GM12878 (cell line): ENCODE measurements around the gene GMDS. TPM values are rescaled to one million over a fixed set of nuclear protein-coding genes. Genes with fewer than 3 reads are reported as not detected.

Experiments
- ATAC-seq: fragments of 200-7000 bp; cut with Tn5 transposase; 3 replicates; pipeline ENCODE4 v1.9.1; 2020; ENCODE audit warnings: mild to moderate bottlenecking, moderate library complexity
- BruUV-seq: library from RNA; stranded (reverse); fragments of 400-500 nt; replicated peaks from 2 replicates; lab custom pipeline; 2021; lab: Mats Ljungman, UMichigan
- CTCF ChIA-PET: fragments of 300-600 bp; sonication (Branson Sonifier 250); formaldehyde crosslinking; extraction: SDS; loops from one replicate; lab custom pipeline; 2021; ENCODE audit warnings: inconsistent platforms; lab: Yijun Ruan, JAX
- POLR2A ChIA-PET: fragments of 350-600 bp; formaldehyde crosslinking; extraction: SDS; loops from one replicate; lab custom pipeline; 2021; ENCODE audit warnings: inconsistent platforms; lab: Charles Lee
- RAD21 ChIA-PET: fragments of 300-600 bp; sonication (Branson Sonifier 250); formaldehyde crosslinking; loops from one replicate; lab custom pipeline; 2023; ENCODE audit warnings: antibody characterized with exemption; ENCODE audit not compliant: unreplicated experiment; lab: Charles Lee
- SMC1A ChIA-PET: fragments of 300-600 bp; sonication (Branson Sonifier 250); formaldehyde crosslinking; loops from one replicate; lab custom pipeline; 2023; ENCODE audit not compliant: unreplicated experiment, uncharacterized antibody; lab: Charles Lee
- DNase-seq: peaks from one replicate; pipeline ENCODE4 v3.0.0-alpha.2; 2011; ENCODE audit warnings: low read depth, low spot score
- FAIRE-seq: peaks from 3 replicates; lab custom pipeline; 2011; peaks lifted over from hg19 to GRCh38; lab: Jason Lieb, UNC
- H2AFZ ChIP-seq: 2 replicates; pipeline ENCODE4 v1.6.0; 2011; ENCODE audit warnings: low read depth, low read length, control low read depth; ENCODE audit not compliant: control insufficient read depth
- H3K27ac ChIP-seq: 2 replicates; pipeline ENCODE4 v1.5.1; 2011; ENCODE audit warnings: control low read depth; ENCODE audit not compliant: control insufficient read depth, insufficient read depth
- H3K27me3 ChIP-seq, 2 experiments: replicated peaks in 1 of 2; 2 replicates each; pipeline versions ENCODE4 v1.6.0 to v1.6.1; 2011; ENCODE audit warnings: low read length in 1 of 2; ENCODE audit not compliant: control insufficient read depth in 2 of 2, insufficient read depth in 2 of 2
- H3K36me3 ChIP-seq, 2 experiments: 2 replicates each; pipeline ENCODE4 v1.5.1; 2011; ENCODE audit warnings: low read length in 1 of 2; ENCODE audit not compliant: control insufficient read depth in 2 of 2, insufficient read depth in 2 of 2
- H3K4me1 ChIP-seq: 2 replicates; pipeline ENCODE4 v1.6.1; 2011; ENCODE audit warnings: mild to moderate bottlenecking, low read length, moderate library complexity, mixed read lengths; ENCODE audit not compliant: control insufficient read depth, insufficient read depth
- H3K4me2 ChIP-seq: 2 replicates; pipeline ENCODE4 v1.6.0; 2011; ENCODE audit warnings: control low read depth; ENCODE audit not compliant: control insufficient read depth, insufficient read depth
- H3K4me3 ChIP-seq: fragments of 200-600 bp; sonication (generic); 2 replicates; pipeline ENCODE4 v1.5.1; 2016
- H3K79me2 ChIP-seq: 2 replicates; pipeline ENCODE4 v1.6.0; 2011; ENCODE audit warnings: low read length; ENCODE audit not compliant: control insufficient read depth, insufficient read depth
- H3K9ac ChIP-seq: 2 replicates; pipeline ENCODE4 v1.8.0; 2011; ENCODE audit warnings: low read length, control low read depth, mixed read lengths; ENCODE audit not compliant: control insufficient read depth, insufficient read depth
- H3K9me3 ChIP-seq: replicated peaks from 3 replicates; pipeline ENCODE4 v1.5.1; 2011; ENCODE audit warnings: mild to moderate bottlenecking, low read length; ENCODE audit not compliant: control insufficient read depth, insufficient read depth
- H4K20me1 ChIP-seq: 2 replicates; pipeline ENCODE4 v1.6.0; 2011; ENCODE audit not compliant: control insufficient read depth, insufficient read depth
- DPF2 ChIP-seq: fragments of 450-650 bp; IDR thresholded peaks from 2 replicates; pipeline ENCODE4 v1.6.1; 2017; ENCODE audit warnings: mild to moderate bottlenecking
- E2F4 ChIP-seq: IDR thresholded peaks from 2 replicates; pipeline ENCODE4 v1.6.1; 2012; ENCODE audit warnings: low read depth, low read length, improper control_type of control experiment
- EZH2 ChIP-seq: IDR thresholded peaks from 2 replicates; pipeline ENCODE4 v1.6.1; 2012; ENCODE audit warnings: low read depth, mild to moderate bottlenecking, control low read depth, inconsistent platforms, low read length, borderline replicate concordance; ENCODE audit not compliant: control insufficient read depth
- IKZF2 ChIP-seq, 2 experiments: fragments of 450-650 bp; IDR thresholded peaks; 2 replicates each; pipeline ENCODE4 v1.6.1; 2017; ENCODE audit warnings: mild to moderate bottlenecking in 2 of 2, moderate library complexity in 2 of 2
- KDM1A ChIP-seq: fragments of 200-600 bp; sonication (generic); IDR thresholded peaks from 2 replicates; pipeline ENCODE4 v1.6.1; 2016; ENCODE audit warnings: borderline replicate concordance
- MTA2 ChIP-seq: fragments of 450-650 bp; IDR thresholded peaks from 2 replicates; pipeline ENCODE4 v1.6.1; 2016; ENCODE audit warnings: low read depth, mild to moderate bottlenecking, moderate library complexity
- NR2C2 ChIP-seq: IDR thresholded peaks from 2 replicates; pipeline ENCODE4 v1.6.1; 2011; ENCODE audit warnings: borderline replicate concordance, low read depth; ENCODE audit not compliant: control insufficient read depth, insufficient read length
- PAX5 ChIP-seq: IDR thresholded peaks from 2 replicates; pipeline ENCODE4 v1.6.1; 2011; ENCODE audit warnings: low read depth, low read length, borderline replicate concordance
- POLR2A ChIP-seq: IDR thresholded peaks from 2 replicates; pipeline ENCODE4 v1.6.1; 2011; ENCODE audit warnings: low read depth, mild to moderate bottlenecking, low read length
- POLR2AphosphoS2 ChIP-seq: IDR thresholded peaks from 2 replicates; pipeline ENCODE4 v1.6.1; 2011; ENCODE audit warnings: low read depth, mild to moderate bottlenecking, low read length, improper control_type of control experiment, moderate library complexity
- TAF1 ChIP-seq: IDR thresholded peaks from 2 replicates; pipeline ENCODE4 v1.6.1; 2011; ENCODE audit warnings: mild to moderate bottlenecking, low read depth, low read length, borderline replicate concordance
- YBX1 ChIP-seq: fragments of 450-650 bp; IDR thresholded peaks from 2 replicates; pipeline ENCODE4 v1.6.1; 2016; ENCODE audit warnings: antibody characterized with exemption
- ZBTB4 ChIP-seq: fragments of 450-650 bp; formaldehyde crosslinking; IDR thresholded peaks from 2 replicates; pipeline ENCODE4 v1.4.0; 2022; ENCODE audit warnings: mild to moderate bottlenecking, moderate library complexity
- WGBS: methylation state at CpG from one replicate; pipeline ENCODE4 v1.1.6; 2016; ENCODE audit warnings: low lambda C conversion rate; ENCODE audit not compliant: insufficient replicate concordance, insufficient coverage; ENCODE audit errors: missing lambda C conversion rate; 5-methylcytosine and 5-hydroxymethylcytosine counted together
- in situ Hi-C: fragments of 300-500 bp; cut with MboI; formaldehyde crosslinking; loops from 9 replicates; pipeline ENCODE4 v1.14.3; 2018; ENCODE audit warnings: mixed read lengths
- intact Hi-C: fragments of 100-400 bp; cut with micrococcal nuclease; formaldehyde crosslinking; loops from one replicate; pipeline ENCODE4 v1.14.2; 2022; ENCODE audit not compliant: unreplicated experiment
- polyA plus RNA-seq, 11 experiments: library from polyadenylated mRNA; depleted of rRNA in 4 of 11; unstranded in 6 of 11; stranded (reverse) in 5 of 11; fragments of >200 nt; fragmentation: Nextera tagmentation in 4 of 11; fragmentation: Illumina TruSeq in 1 of 11; extraction: Ambion mirVana in 4 of 11; extraction: Trizol in 1 of 11; gene quantifications; 1 replicate in 1 of 11; 2 replicates in 10 of 11; pipeline versions ENCODE4 v1.2.1 to v1.2.3, GENCODE V29; 2011 to 2016; ENCODE audit warnings: inconsistent platforms in 2 of 11, missing spikeins in 2 of 11, low read depth in 1 of 11
- total RNA-seq, 4 experiments: library from RNA; depleted of rRNA in 3 of 4; stranded (reverse); fragments of >200 nt in 3 of 4; fragmentation: Illumina TruSeq in 1 of 4; extraction: Trizol in 1 of 4; gene quantifications; 2 replicates each; pipeline versions ENCODE4 v1.2.1 to v1.2.3, GENCODE V29; 2013 to 2021
- TF ChIP-seq, protein P1 (sequence below): IDR thresholded peaks from 2 replicates; pipeline ENCODE4 v1.6.1; 2012; ENCODE audit warnings: low read length, inconsistent platforms

Gene GMDS
- total and polyA plus RNA-seq, 10 of the 15 experiments (the other 5 are each of a cell fraction or from before 2014, with no cell fraction given) = 0.61 to 53.8 (median 29.3) TPM

GRCh38 chr6:2232445-2232844 is 13.0 kb downstream of the GMDS start (continued):
- TF ChIP-seq IKZF2 (IDR thresholded peaks at IDR 0.05) = 0 out of 4 replicates have a peak, but pooled peaks of 1 of the 2 experiments have one; percentile 41
- TF ChIP-seq, protein P1, sequence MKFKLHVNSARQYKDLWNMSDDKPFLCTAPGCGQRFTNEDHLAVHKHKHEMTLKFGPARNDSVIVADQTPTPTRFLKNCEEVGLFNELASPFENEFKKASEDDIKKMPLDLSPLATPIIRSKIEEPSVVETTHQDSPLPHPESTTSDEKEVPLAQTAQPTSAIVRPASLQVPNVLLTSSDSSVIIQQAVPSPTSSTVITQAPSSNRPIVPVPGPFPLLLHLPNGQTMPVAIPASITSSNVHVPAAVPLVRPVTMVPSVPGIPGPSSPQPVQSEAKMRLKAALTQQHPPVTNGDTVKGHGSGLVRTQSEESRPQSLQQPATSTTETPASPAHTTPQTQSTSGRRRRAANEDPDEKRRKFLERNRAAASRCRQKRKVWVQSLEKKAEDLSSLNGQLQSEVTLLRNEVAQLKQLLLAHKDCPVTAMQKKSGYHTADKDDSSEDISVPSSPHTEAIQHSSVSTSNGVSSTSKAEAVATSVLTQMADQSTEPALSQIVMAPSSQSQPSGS = peak; percentile 37; the same call in 1 of the 2 replicates
- TF ChIP-seq POLR2A = peak; percentile 53
- peak; percentile 98 for TF ChIP-seq PAX5
- no peak for TF ChIP-seq YBX1
- TF ChIP-seq MTA2 = 0 out of 2 replicates have a peak, but pooled peaks have one; percentile 14

DNA sequence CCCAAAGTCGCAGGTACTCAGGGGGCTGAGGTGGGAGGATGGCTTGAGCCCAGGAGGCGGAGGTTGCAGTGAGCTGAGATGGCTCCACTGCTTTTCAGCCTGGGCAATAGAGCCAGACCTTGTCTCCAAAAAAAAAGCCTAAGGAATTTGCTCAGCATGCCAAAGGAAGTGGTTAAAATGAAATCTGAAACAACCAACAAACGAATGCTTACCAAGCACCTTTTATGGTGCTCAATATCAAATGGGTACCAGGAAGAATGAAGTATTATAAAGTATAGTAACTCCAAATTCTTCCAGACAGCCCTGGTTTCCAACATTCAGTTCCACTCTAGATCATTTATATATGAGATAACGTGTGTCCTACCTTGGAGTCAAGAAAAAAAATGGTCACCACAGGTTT is 14.0 kb downstream of the GMDS start:
- H3K4me2 ChIP-seq = peak overlapping the region; percentile 90
- no peaks in the 10 kb centered on the region for H3K27me3 ChIP-seq
- H4K20me1 ChIP-seq = no peaks in the 10 kb centered on the region
- H3K9ac ChIP-seq = peak overlapping the region; percentile 44; the same call in 1 of the 2 replicates
- no peaks in the 10 kb centered on the region for H3K9me3 ChIP-seq
- no peak overlapping the region for H2AFZ ChIP-seq
- no peaks in the 10 kb centered on the region for H3K36me3 ChIP-seq
- H3K79me2 ChIP-seq = peaks cover 33% of the 10 kb centered on the region
- no TSS peak for BruUV-seq
- FAIRE-seq = no peak
- CTCF ChIA-PET = interaction anchor here (2.2 kb wide), 1 partner anchor 21 kb away, joined by 5 read pairs; no protein-coding TSS in a partner anchor
- intact Hi-C loops (no loop called here), in situ Hi-C loops (no loop called here)
- SMC1A ChIA-PET = interaction anchor here (0.6 to 2.4 kb wide), 5 partner anchors 10 to 22 kb away, joined by 3 to 8 read pairs (median 6); no protein-coding TSS in a partner anchor
- H3K4me3 ChIP-seq = 0 out of 2 replicates have a peak overlapping the region, but pooled peaks have one; percentile 49
- 60% methylated on average over 4 of the region's 4 CpGs for WGBS
- no peak for ATAC-seq
- peak overlapping the region; percentile 84 for H3K27ac ChIP-seq
- POLR2A ChIA-PET = interaction anchor here (1.0 to 1.4 kb wide), 2 partner anchors 11 to 17 kb away, joined by 3 to 4 read pairs; no protein-coding TSS in a partner anchor
- no peak for DNase-seq
- RAD21 ChIA-PET = interaction anchor here (1.0 to 1.4 kb wide), 3 partner anchors 9 to 17 kb away, joined by 3 to 5 read pairs (median 4); no protein-coding TSS in a partner anchor
- H3K4me1 ChIP-seq = peaks cover 30% of the 10 kb centered on the region
- TF ChIP-seq DPF2 (no peak), POLR2AphosphoS2 (no peak), EZH2 (no peak), NR2C2 (no peak), ZBTB4 (CRISPR knock-in tag) (no peak), KDM1A (no peak), E2F4 (no peak), TAF1 (no peak)
- TF ChIP-seq, protein P1 = no peak
